AG08395 (cell line): ENCODE data around the gene TAP1.

Experiments used
- DNase-seq: peaks from one replicate; pipeline ENCODE4 v3.0.0; 2012; ENCODE audit warnings: mixed read lengths, low spot score

The TAP1 gene

GRCh38 chr6:32803416-32803815 lies 50.1 kb downstream of the TAP1 start:
- no peak for DNase-seq

DNA sequence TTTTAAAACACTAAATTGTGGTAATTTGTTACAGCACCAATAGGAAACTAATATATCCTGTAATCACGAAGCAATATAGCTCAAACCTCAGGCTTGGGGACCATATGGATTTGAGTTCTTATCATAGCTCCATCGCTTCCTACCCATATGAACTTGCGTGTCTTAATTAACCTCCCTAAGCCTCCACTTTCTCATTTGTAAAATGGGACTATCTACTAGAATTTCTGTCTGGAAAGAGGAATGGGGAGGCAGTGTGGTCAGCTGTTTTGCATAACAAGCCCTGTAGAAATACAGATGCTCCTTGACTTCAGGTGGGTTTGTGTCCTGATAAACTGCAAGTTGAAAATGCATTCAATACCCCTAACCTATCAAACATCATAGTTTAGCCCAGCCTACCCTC lies 53.8 kb downstream of the TAP1 start:
- DNase-seq, result no peak

- no peak for DNase-seq
These were observed 54.3 kb downstream of the TAP1 start for GRCh38 chr6:32799168-32799567.

- DNase-seq, result peak; percentile 65
These were observed 56.4 kb downstream of the TAP1 start for GRCh38 chr6:32796848-32797776.
